Stimulated activated CD8-positive, alpha-beta memory T cell treated with anti-CD3 and anti-CD28 coated beads, Interleukin-12 subunit alpha, Interleukin-12 subunit beta, amount 100 ng/mL, for 4 hours (primary cell): ENCODE results near the gene GFPT2.
"Not testable (repeated sequence)": the region's sequence is repeated elsewhere in the genome, so short reads cannot be mapped to it uniquely, and the experiment has no call there.

Source experiments
- DNase-seq: peaks from one replicate; pipeline ENCODE4 v3.0.0-alpha.2; 2020; ENCODE audit warnings: low read depth

GFPT2 gene

DNA sequence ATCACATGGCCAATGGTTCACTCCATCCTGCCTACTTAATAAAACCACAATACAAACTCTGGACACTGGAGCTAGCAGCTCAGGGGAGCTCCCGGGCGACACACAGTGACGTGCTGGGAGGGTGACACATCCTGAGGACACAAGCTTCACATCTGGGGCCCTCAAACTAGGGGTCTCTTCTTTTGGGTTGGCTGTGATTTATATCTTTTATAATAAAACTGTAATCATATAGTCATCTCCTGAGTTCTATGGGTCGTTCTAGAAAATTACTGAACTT, 49.2 kb downstream of the GFPT2 start:
- no peak for DNase-seq

DNA sequence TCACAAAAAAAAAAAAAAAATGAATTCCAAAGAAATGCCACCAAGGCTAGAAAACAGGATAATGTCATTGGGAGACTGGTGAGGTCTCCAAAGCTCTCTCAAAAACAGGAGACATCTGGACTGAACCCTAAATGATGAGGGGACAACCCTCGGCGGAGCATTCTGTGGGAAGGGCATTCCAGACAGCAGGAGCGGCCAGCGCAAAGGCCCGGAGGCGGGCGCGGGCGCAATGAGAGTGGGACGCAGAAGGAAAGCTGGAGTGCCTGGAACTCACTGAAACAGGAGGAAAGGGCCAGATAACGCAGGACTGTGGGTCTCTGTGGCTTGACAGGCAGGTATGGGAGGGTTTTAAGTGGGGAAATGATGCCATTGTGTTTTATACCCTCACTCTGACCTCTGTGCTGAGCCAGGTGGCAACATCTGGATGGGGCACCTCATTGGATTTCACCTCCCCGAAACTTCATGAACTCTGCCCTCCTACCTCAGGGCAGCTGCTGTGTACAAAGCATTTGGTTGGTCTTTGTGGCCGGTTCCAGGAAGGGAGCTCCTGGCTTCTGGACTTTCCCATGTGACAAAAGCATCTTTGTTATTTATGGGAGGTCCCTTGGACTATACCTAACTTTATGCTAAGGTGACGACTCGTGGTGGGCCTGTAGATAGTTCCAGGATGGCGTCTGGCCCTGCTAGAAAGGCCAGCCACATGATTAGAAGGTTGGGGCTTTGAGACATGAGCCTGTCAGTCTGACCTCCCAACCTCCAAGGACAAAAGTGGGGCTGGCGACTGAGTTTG, 49.7 kb downstream of the GFPT2 start:
- DNase-seq, result no peak

DNA sequence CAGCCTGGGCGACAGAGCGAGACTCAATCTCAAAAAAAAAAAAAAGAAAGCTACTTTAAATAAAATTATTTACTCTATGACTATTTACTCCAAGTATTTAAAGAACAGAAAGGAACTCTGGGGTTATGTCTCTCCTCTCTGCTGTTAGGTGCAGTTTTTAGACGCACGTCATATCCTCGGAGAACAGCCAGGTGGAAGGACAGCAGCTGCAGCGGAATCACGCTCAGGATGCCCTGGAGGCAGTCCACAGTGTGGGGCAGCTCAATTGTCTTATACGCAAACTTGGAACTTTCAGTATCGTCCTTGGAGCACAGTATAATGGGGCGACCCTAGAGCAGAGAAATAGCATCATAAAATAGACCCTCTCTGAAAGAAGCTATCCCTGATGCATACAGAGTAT, 50.9 kb downstream of the GFPT2 start:
- DNase-seq, result no peak

DNA sequence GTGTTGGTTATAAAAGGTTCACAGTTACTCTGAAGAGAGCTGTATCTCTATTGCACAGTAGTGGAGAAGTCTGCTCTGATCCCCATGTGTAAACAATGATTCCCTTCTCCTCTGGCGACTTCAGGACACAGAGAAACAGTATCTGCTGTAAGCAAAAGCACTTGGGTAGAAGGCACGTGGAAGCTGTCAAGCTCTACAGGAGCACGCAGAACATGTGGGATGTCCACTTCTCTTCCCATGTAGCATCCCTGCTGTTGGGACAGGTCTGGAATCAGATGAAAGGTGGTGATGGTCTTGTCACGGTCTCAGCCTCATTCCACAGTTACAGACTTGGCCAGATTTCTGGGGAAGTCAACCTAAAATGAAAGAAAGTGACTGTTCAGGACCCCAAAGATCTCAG, 51.9 kb downstream of the GFPT2 start:
- no peak for DNase-seq

DNA sequence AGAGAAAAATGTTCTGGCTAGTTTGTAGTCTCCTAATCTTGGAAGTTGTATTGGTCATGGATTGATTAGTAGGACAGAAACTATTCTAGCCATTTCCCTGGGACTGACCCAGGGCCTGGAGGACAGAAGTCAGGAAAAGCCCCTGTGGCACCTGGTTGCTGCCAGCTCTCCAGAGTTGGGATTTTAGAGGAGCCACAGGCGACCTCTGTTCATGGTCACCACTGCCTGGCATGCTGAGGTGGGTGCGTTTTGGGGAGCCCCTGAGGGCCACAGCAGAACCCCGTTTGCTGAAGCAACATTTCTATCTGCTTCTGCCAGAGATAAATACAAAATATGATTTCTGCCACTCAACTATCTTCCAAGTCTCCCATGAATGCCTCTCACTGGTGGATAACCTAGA, 53.6 kb downstream of the GFPT2 start:
- no peak for DNase-seq

DNA sequence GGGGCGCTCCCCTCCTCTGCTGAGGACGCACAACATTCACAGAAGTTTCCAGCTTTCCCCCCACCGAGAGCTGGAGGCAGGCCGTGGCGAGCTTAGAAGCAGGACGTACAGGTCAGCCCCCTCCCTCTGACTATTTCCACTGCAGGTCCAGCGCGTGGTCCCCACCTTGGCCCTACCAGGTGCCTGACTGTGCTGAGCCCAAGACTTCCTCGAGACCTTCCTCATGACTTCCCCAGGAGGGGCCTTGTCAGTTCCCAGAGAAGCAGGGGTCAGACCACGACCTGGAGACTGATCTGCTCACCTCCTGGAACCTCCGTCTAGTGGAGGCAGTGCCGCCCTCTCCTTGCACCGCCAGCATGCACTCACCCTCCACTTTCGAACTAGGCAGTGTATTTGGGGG, 54.1 kb downstream of the GFPT2 start:
- DNase-seq, result not testable (repeated sequence)

DNA sequence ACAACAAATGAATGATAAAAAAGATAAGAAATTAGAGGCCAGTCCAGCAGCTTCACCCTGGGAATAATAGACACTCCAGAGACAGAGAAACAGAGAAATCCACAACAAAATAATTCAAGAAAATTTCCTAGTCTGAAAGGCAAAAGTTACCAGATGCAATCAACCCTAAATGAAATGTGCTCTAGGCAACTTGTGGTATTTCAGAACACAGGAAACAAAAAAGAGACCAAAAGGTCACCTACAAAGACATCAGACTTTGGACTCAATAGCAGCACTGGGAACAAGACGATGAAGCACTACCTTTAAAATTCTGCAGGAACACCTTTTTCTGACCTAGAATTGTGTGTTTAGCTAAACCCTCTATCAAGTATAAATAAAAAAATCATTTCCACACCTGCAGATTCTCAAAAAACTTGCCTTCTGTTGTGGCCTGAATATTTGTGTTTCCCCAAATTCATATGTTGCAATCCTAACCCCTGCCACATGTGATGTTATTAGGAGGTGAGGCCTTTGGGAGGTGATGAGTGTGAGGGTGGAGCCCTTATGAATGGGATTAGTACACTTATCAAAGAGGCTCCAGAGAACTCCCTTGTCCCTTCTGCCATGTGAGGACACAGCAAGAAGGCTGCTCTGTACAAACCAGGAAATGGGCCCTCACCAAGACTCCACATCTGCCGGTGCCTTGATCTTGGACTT, 55.4 kb downstream of the GFPT2 start:
- no peak for DNase-seq

DNA sequence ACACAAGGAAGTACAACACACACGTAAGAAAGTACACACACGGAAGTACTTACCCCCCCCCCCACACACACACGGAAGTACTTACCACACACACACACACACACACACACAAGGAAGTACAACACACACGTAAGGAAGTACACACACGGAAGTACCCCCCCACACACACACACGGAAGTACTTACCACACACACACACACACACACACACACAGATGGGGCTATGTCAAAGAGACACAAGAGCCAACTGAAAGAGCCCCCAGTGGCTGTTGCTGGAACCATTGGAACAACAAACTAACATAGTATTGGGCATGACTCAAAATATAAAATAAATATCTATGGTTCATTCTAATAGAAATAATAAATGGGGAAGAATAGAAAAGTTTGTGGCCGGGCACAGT, 56.4 kb downstream of the GFPT2 start:
- no peak for DNase-seq

DNA sequence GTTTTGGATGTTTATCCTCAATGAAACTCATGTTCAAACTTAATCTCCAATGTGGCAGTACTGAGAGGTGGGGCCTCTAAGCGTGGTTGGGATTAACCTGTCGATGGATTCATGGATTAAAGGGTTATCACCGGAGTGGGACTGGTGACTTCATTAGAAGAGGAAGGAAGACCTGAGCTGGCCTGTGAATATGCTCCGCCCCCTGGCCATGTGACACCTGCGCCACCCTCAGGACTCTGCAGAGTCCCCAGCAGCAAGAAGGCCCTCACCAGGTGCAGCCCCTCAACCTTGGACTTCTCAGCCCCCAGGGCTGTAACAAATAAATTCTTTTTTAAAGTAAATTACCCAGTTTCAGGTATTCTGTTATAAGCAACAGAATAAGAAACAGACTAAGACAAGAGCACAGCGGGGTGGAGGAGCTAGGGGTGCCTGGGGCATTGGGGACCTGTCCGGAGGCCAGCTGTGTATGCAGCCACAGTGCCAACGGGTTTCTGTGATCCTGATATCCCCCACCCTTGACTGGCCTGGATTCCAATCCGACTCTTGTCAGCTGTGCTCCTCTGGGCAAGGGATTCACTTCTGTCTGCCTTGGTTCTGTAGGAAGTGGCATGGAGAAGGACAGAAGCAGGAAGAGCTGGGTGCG, 58.1 kb downstream of the GFPT2 start:
- DNase-seq, result no peak

DNA sequence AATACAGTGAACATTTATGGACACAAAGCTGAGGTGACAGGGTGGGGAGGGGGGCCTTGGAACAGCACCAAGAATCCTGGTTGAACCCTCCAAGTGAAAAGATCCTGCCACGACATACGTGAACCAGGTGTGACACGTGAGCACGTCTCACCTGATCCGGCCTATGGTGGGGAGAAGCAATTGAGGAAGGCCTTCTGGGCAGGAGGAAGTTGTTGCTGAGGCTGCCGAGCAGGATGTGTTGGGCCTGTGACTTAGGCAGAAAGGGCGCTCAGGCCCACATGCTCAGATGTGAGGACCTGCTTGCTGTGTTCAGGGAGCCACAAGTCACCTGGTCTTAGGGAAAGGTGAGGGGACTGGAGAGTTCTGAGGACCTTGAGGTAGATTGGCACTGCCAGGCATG, 58.7 kb downstream of the GFPT2 start:
- no peak for DNase-seq

DNA sequence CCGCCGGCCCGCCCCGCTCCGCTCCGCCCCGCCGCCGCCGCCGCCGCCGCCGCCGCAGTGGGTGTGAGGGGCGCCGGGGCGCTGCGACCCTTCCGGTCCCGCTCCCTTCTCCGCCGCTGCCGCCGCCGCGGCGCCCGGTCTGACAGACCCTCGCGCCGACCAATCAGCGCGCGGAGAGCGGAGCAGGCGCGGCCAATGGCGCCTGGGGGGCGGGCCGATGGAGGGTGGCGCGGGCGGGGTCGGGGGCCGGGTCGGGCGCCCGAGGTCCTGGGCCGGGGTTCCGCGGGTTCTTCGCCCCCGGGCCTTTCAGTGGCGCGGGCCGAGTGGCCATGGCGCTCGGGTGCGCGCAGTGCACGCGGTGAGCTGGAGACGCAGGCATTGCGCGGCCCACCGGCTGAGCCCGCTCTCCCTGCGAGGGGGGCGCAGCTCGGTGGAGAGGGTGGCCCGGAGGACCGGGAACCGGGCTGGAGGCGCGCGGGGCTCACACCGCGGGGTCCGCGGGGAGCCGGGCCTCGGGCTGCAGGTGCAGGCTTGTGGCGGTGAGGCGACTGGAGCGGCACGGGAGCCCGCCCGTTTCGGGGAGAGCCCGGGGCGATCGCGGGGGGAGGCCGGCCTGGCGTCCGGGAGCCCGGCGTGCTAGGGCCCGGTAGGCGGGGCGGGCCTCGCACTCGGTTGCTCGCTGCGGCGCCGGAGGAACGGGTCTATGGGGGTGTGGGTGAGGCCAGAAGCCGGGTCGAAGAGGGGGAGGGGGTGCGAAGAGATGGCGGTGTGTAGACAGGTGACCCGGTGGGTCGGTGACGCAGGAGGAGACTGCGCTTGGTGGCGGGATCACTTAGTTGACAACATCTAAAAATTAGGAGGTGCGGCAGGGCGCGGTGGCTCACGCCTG, 60.9 kb downstream of the GFPT2 start, which contains the start of gene MAPK9:
TSS of gene MAPK9 (minus strand) at position 141 of the 889 bp plus-strand sequence. CDS start 11,522 bp downstream, outside the sequence.
- peak; percentile 76 for DNase-seq

DNA sequence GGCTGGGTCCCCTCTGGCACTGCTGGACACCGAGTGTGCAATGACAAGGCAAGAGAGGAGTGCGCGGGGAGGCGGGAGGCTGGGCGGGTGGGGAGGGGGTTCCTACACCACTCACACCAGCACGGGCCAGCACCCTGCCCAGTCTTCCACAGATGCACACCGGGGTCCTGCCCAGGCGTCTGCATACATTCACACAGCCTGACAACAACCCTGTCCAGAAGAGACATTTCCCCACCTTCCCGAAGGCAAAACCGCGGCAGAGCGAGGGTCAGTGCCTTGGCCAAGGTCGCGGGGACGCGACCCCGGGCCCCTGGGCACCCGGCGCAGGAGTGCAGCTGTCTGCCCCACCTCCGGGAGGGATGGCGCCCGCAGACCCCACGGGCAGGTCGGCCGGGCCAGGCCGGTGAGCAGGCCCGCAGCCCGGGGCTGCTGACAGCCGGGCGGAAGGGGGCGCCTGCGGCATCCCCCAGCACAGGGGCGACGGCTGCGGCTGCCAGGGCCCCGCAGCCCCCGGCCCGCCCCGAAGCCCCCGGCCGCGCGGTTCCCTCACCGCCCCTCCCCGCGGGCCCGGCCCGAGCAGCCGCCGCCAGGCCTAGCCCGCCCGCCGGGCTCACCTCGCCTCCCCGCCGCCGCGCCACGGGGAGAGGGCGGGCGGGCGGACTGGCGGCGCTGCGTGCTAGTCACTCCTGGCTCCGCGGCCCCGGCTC, 61.7 kb downstream of the GFPT2 start:
- no peak for DNase-seq

DNA sequence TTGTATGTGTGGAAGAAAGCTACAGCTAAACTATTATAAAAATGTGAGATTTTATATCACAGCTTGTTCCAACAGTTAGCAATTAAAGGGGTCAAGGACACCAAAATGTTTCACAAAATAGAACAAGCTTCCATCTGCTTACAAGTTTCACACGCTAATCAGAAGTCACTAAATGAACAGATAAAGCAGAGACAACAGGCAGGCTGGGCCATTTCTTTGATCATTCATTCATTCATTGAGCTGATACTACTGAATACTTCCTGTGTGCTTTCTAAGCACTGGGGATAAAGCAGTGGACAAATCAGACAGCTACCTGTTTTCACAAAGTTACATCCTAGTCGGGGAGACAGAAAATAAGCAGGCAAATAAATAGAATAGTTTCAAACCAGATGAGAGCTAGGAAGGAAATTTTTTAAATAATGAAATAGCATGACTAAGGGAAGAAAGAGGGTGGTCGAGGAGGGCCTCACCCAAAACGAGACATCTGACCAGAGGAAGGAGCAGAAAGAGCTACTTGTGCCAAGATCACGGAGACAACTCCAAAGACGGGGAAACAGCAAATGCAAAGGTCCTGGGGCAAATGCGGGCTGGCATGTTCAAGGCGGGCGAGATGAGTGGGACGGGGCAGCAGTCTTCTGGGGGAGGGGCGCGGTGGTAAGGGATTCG, 62.4 kb downstream of the GFPT2 start:
- DNase-seq, result no peak

DNA sequence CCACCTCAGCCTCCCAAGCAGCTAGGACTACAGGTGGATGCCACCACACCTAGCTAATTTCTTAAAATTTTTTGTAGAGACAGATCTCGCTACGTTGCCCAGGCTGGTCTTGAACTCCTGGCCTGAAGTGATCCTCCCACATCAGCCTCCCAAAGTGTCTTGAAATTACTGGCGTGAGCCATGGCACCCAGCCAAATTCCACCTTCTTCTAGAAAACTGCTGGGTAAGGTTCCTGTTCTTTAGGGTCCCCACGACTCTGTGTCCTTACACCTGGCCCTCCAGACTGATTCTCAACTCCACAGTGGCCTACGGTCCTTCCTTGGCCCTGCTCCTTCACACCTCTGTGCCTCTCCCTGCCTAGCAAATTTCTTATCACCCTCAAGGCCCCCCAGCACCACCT, 63.2 kb downstream of the GFPT2 start:
- no peak for DNase-seq

DNA sequence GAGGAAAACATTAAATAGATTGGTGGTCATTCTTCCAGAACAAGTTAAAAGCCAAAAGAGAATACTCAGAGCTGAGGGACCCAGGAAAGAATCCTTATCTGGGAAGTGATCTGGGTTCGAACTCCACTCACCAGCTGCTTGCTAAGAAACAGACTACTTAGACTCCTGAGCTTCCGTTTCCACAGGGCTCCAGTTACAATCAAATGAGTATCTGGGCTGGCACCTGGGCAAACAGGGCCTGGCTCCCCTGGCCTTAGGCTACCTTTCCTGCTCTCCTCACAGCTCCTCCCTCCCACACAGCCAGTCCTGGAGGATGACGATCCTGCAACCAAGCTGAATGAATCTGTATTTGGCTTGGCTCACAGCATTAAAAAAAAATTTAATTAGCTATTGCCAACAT, 63.7 kb downstream of the GFPT2 start:
- DNase-seq, result no peak

DNA sequence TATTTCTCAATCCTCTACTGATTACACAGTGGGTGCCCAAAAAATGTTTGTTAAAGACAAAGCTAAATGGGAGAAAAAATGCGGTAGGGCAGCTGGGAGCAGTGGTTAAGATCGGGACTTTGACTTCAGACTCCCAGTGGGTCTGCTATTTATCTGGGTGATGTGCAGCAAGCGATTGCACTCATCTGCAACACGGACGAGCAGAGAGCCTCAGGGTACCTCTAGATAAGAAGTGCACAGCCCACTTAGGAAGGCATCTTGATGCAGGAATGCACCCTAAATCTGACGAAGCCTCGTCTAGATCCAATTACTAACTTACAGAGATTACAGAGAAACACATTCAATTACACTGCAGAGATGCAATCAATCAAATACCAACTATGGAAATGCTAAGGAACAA, 65.3 kb downstream of the GFPT2 start:
- DNase-seq, result no peak

DNA sequence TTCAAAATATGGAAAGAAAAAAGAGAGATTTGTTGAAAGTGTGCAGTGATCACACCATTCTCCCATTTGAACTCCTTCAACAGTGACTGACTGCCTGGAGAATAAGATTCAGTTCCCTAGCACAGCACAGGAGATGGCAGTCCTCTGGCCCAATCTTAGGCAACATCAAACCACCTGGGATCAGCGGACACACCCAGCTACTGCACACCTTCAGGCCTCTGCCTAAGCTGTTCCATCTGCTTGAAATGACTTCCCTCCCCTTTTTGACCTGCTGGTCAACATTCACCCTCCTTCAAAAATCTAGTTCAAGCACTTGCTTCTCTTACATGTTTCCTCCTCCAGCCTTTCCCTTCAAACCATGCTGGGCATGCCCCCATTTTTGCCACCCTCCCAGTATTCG, 65.7 kb downstream of the GFPT2 start:
- no peak for DNase-seq

DNA sequence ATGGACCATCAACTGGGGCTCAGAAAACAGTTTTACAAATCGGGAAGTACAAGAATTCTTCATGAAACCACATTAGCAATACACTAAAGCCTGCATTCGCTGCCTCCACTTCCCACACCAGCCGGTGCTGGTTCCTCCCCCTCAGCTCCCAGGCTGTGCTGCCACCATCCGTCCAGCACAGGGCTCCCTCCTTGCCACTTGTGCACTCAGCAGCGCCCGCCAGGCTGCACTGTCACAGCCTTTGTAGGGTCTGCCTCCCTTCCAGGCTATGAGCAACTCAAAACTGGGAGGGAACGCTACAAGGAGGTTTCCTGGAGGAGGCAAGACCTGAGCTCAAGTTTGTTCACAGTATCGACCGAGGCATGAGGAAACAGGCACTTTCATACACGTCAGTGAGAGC, 69.0 kb downstream of the GFPT2 start:
- no peak for DNase-seq

DNA sequence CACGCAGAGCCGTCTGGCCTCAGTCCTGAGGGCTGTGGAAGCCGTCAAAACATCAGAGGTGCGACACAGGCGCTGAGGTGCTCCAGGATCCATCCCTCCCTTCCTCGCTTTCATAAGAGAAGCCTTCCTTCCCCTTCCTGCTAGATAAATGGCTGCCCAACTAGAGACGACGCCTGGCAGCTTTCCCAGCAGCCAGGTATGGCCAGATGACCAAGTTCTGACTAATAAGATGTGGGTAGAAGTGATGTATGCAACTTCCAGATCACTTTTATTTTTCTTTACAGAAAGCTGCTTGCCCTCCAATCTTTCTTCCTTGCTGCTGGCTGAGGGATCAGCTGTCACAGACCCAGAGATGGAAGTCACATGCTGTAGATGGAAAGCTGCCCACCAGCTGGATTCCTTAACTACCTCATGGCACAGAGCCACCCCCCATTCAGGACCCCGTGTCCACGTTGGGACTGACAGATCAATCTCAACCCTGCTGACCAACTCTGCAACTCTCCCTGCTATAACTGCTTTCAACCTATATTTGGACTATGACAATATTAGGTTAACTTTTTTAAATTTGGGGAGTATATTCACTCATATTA, 70.0 kb downstream of the GFPT2 start:
- DNase-seq, result no peak

DNA sequence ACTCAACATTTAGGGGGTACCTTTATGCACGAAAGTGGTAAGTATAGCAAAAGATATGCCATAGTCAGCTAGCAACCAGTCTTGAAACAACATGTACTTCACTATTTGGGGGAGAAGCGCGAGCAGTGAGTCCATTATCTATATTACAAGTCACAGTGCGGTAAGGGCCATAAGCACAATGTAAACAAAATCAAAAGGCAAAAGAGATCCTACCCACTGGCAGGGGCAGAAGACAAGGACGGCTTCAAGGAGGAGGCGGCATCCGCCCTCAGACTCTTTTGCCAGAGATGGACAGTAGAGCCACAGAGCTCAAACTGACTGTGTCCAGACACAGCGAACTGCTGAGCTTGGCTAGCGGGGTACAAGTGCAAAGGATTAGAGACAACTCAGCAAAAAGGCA, 70.9 kb downstream of the GFPT2 start:
- no peak for DNase-seq

DNA sequence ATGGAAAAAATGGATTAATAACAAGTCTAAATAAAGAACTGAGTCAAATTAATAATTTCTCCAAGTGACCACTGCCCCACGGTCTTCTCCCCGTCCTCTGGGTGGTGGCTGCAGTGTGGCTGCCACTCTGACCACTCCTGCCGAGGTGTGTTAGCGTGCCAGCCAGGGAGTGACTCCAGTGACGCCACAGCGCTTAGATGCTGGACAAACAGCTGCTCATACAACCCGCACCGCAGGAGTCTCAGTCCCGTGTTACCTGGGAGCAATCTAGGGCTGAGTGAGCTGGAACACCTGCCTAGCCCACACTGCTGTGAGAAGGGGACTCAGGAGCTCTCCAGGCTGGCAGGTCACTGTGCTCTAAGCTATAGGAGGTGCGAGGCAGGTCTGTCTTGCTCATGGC, 71.4 kb downstream of the GFPT2 start:
- no peak for DNase-seq
